HL-60 (cell line): ENCODE data around the gene TSC22D3.
A peak's percentile ranks its signal among the peaks of the same experiment; 100 is the strongest.

Source experiments
- DNase-seq, 2 experiments: peaks; one replicate each; pipeline ENCODE4 v3.0.0-alpha.2; 2010 to 2020; ENCODE audit warnings: low read depth in 1 of 2, low spot score in 1 of 2
- H3K27ac ChIP-seq: fragments of 250-450 bp; sonication (Bioruptor Pico); replicated peaks from 2 replicates; pipeline ENCODE4 v1.5.1; 2020; ENCODE audit warnings: mild to moderate bottlenecking, moderate library complexity
- H3K27me3 ChIP-seq: fragments of 250-450 bp; sonication (Bioruptor Pico); 2 replicates; pipeline ENCODE4 v1.5.1; 2021; ENCODE audit warnings: mild to moderate bottlenecking, moderate library complexity; ENCODE audit not compliant: insufficient read depth, poor library complexity, severe bottlenecking
- H3K4me3 ChIP-seq: replicated peaks from 2 replicates; pipeline ENCODE4 v1.5.1; 2011; ENCODE audit warnings: mild to moderate bottlenecking, control low read depth, low read length; ENCODE audit not compliant: insufficient read depth
- GABPA ChIP-seq: IDR thresholded peaks from 2 replicates; pipeline ENCODE4 v1.6.1; 2012; ENCODE audit warnings: low read depth
- POLR2AphosphoS5 ChIP-seq: IDR thresholded peaks from 2 replicates; pipeline ENCODE4 v1.6.1; 2012; ENCODE audit warnings: low read depth
- SPI1 ChIP-seq: IDR thresholded peaks from 2 replicates; pipeline ENCODE4 v1.6.1; 2012; ENCODE audit warnings: low read depth, mild to moderate bottlenecking, borderline replicate concordance
- TF ChIP-seq, protein P1 (sequence below): IDR thresholded peaks from one replicate; pipeline ENCODE4 v1.5.1; 2011; ENCODE audit warnings: low read length, control low read depth, inconsistent platforms; ENCODE audit not compliant: insufficient read depth
- TF ChIP-seq, protein P2 (sequence below): IDR thresholded peaks from 2 replicates; pipeline ENCODE4 v1.6.1; 2012; ENCODE audit warnings: low read depth; ENCODE audit not compliant: insufficient replicate concordance

Gene TSC22D3

DNA sequence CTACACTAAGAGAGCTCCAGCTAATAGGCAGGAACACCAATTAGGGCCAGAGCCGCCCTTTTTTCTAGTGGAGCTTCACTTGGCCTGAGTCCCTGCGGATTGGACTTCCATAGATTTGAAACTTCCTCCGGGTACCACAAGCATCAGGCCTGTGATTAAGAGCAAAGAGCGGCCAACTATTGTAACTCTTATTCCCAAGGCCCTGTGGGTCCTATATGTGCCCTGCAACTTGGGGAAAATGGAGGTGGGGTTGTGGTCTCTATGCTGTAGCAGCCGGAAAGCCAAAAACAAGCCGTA, 1.9 kb upstream of the TSC22D3 start, which contains the start of gene NCBP2L:
NCBP2L (plus strand) TSS at position 198 of the 297 bp plus-strand sequence. CDS start 16,488 bp downstream, outside the sequence.
- no peak for DNase-seq
- Histone ChIP-seq H3K4me3 (no peak within 1 kb of the TSS), H3K27ac (no peak within 1 kb of the TSS), H3K27me3 (peaks cover 13% of the 10 kb centered on the region)
- TF ChIP-seq POLR2AphosphoS5 (no peak), SPI1 (no peak), GABPA (no peak)
- TF ChIP-seq, protein P1, sequence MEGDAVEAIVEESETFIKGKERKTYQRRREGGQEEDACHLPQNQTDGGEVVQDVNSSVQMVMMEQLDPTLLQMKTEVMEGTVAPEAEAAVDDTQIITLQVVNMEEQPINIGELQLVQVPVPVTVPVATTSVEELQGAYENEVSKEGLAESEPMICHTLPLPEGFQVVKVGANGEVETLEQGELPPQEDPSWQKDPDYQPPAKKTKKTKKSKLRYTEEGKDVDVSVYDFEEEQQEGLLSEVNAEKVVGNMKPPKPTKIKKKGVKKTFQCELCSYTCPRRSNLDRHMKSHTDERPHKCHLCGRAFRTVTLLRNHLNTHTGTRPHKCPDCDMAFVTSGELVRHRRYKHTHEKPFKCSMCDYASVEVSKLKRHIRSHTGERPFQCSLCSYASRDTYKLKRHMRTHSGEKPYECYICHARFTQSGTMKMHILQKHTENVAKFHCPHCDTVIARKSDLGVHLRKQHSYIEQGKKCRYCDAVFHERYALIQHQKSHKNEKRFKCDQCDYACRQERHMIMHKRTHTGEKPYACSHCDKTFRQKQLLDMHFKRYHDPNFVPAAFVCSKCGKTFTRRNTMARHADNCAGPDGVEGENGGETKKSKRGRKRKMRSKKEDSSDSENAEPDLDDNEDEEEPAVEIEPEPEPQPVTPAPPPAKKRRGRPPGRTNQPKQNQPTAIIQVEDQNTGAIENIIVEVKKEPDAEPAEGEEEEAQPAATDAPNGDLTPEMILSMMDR, result no peak
- TF ChIP-seq, protein P2, sequence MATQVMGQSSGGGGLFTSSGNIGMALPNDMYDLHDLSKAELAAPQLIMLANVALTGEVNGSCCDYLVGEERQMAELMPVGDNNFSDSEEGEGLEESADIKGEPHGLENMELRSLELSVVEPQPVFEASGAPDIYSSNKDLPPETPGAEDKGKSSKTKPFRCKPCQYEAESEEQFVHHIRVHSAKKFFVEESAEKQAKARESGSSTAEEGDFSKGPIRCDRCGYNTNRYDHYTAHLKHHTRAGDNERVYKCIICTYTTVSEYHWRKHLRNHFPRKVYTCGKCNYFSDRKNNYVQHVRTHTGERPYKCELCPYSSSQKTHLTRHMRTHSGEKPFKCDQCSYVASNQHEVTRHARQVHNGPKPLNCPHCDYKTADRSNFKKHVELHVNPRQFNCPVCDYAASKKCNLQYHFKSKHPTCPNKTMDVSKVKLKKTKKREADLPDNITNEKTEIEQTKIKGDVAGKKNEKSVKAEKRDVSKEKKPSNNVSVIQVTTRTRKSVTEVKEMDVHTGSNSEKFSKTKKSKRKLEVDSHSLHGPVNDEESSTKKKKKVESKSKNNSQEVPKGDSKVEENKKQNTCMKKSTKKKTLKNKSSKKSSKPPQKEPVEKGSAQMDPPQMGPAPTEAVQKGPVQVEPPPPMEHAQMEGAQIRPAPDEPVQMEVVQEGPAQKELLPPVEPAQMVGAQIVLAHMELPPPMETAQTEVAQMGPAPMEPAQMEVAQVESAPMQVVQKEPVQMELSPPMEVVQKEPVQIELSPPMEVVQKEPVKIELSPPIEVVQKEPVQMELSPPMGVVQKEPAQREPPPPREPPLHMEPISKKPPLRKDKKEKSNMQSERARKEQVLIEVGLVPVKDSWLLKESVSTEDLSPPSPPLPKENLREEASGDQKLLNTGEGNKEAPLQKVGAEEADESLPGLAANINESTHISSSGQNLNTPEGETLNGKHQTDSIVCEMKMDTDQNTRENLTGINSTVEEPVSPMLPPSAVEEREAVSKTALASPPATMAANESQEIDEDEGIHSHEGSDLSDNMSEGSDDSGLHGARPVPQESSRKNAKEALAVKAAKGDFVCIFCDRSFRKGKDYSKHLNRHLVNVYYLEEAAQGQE, result no peak

DNA sequence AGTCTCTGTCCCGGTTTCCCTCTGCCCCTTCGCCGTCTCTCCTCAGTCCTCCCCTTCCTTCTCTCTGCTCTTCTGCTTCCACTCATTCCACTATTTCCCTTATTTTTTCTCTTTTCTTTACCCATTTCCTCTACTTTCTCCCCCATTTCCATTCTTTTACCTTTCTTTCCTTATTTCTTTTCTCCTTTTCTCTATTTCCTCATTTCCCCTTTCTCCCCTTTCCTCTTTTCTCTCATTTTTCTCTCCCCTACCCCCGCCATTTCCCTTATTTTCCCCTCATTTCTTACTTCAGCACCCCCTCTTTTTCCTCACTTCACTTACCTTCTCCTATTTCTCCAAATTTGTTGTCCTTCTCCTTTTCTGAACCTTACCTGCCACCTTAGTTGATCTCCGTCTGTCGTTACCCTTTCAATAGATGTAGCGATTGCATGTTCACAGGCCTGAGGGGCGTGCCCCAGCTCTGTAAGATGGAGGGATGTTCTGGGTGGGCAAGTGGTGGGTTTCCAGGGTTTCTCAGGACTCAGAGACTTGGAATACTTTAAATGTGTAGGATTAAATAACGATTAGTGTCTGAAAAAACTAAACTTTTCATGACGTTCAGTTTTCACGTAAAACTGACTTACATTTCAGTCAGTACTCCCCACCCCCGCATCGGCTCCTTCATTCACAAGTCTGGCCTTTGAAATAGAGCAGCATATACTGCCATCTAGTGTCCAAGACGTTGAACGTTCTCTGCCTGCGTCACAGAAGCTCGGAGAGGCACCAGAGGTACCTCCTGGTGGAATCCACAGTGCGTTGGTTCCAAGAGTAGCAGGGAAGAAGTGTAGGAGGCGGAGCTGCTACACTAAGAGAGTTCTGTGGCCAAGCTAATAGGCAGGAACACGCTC, 1.3 kb upstream of the TSC22D3 start:
- H3K27me3 ChIP-seq, result peaks cover 13% of the 10 kb centered on the region

DNA sequence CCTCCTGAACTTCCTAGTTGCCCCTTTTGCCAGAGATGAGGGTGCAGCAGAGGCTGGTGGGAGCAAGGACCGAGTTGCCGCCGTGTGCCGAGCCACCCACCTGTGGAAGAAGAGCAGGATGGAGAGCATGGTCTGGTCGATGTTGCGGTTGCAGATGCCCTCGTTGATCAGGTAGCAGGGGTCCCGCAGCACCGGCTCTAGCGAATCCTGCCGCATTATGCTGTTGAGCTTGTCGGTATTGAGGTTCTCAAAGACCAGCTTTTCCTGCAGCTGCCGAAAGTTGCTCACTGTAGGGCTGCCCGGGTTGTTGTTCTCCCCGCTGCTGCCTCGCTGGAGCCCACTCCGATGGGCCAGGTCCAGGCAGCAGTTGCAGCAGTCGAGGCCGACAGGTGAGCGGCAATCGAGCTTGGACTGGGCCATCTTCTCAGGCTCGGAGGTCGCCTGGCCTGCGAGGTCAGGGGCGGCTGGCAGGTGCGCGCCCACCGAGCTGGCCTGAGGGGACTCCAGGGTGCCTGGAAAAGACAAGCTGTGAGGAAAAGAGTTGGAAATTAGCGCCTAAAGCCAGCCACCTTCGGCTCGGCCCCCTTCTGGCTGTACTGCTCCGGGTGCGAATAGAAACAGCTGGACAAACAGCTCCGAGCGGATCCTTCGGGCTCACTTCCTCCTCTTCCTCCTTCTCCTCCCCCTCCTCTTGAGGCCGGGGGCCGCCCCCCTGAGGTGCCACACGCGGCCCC, 420 bp downstream of the TSC22D3 start:
- Histone ChIP-seq H3K27me3 (peaks cover 13% of the 10 kb centered on the region), H3K27ac (no peak overlapping the region), H3K4me3 (peak overlapping the region; percentile 39)
- peak in 1 of 2 experiments; percentile 28 for DNase-seq
- no peak for TF ChIP-seq POLR2AphosphoS5
- TF ChIP-seq SPI1, result 0 out of 2 replicates have a peak, but pooled peaks have one; percentile 33
- TF ChIP-seq, protein P2, result no peak

More for the DNA sequence above, 1.3 kb upstream of the TSC22D3 start:
- Histone ChIP-seq H3K27ac (no peak overlapping the region), H3K4me3 (no peak overlapping the region)
- peak; percentile 60 to 84 for DNase-seq
- TF ChIP-seq, protein P1, result peak; percentile 31
- TF ChIP-seq SPI1 (no peak), GABPA (no peak), POLR2AphosphoS5 (no peak)
- TF ChIP-seq, protein P2, result no peak
